Kidney (tissue), 14 donors: ENCODE data around the gene COPZ1. TPM values are rescaled to one million over a fixed set of nuclear protein-coding genes. Genes with fewer than 3 reads are reported as not detected.
A peak's percentile ranks its signal among the peaks of the same experiment; 100 is the strongest.

ENCODE experiments used
- DNase-seq, 5 donors: peaks; one replicate each; pipeline ENCODE4 v3.0.0-alpha.2; 2013 to 2020
- FAIRE-seq: peaks from 2 replicates; lab custom pipeline; 2012; peaks lifted over from hg19 to GRCh38; lab: Jason Lieb, UNC
- H3K27ac ChIP-seq, 2 donors: one replicate each; pipeline ENCODE4 v1.7.0; 2013; ENCODE audit warnings: low read depth in 2 of 2, low read length in 2 of 2, inconsistent platforms in 1 of 2
- H3K27me3 ChIP-seq: one replicate; pipeline ENCODE4 v1.7.1; 2013; ENCODE audit warnings: low read length, inconsistent platforms; ENCODE audit not compliant: control insufficient read depth, insufficient read depth
- H3K36me3 ChIP-seq, 3 donors: one replicate each; pipeline versions ENCODE4 v1.7.0 to v1.7.1; 2013; ENCODE audit warnings: low read length in 3 of 3, control low read depth in 1 of 3, inconsistent platforms in 1 of 3; ENCODE audit not compliant: insufficient read depth in 3 of 3, control insufficient read depth in 2 of 3
- H3K4me1 ChIP-seq, 3 donors: one replicate each; pipeline versions ENCODE4 v1.7.0 to v1.7.1; 2013; ENCODE audit warnings: low read length in 3 of 3, inconsistent platforms in 1 of 3, low read depth in 1 of 3; ENCODE audit not compliant: control insufficient read depth in 2 of 3, insufficient read depth in 2 of 3
- H3K4me3 ChIP-seq, 3 donors: one replicate each; pipeline versions ENCODE4 v1.7.0 to v1.8.1; 2013; ENCODE audit warnings: low read length in 3 of 3, control low read depth in 1 of 3, inconsistent platforms in 1 of 3
- H3K9ac ChIP-seq, 3 donors: one replicate each; pipeline versions ENCODE4 v1.7.0 to v1.7.1; 2013; ENCODE audit warnings: low read length in 3 of 3, control low read depth in 1 of 3, inconsistent platforms in 1 of 3
- H3K9me3 ChIP-seq, 3 donors: one replicate each; pipeline versions ENCODE4 v1.7.0 to v1.7.1; 2013; ENCODE audit warnings: low read length in 3 of 3, control low read depth in 1 of 3, inconsistent platforms in 1 of 3; ENCODE audit not compliant: control insufficient read depth in 2 of 3, insufficient read depth in 1 of 3
- CTCF ChIP-seq: IDR thresholded peaks from 3 replicates; pipeline ENCODE4 v1.5.1; 2012; ENCODE audit warnings: mild to moderate bottlenecking, moderate library complexity, borderline replicate concordance; ENCODE audit not compliant: insufficient read depth; ENCODE audit errors: extremely low read depth
- intact Hi-C: fragments of 100-400 bp; cut with DNase I; formaldehyde crosslinking; loops from one replicate; pipeline ENCODE4 v1.11.1; 2022
- polyA plus RNA-seq: library from polyadenylated mRNA; stranded (reverse); fragments of 350-450 nt; fragmentation: Illumina TruSeq; extraction: RNeasy Lipid Tissue Mini Kit (QIAGEN cat#74804); gene quantifications from one replicate; pipeline ENCODE4 v1.2.3, GENCODE V29; 2014; ENCODE audit warnings: low read depth, low replicate concordance; ENCODE audit not compliant: insufficient read depth
- total RNA-seq: library from RNA; stranded (reverse); fragmentation: NEBNext Ultra II Directional; extraction: Animal tissue kit (Norgen Biotek cat#: 25700); gene quantifications from one replicate; pipeline ENCODE4 v1.2.1, GENCODE V29; 2021
- donor health status: control.
- donor health status: control.
- donor health status: control.
- donor health status: control.
- donor health status: control.
- donor health status: DM: yes; HTN: yes; CAD: no.
- donor health status: Normal renal cell carcinoma (clear cell type).

The COPZ1 gene
- total and polyA plus RNA-seq, 2 donors from 2014 or later, result 141 to 181 TPM

DNA sequence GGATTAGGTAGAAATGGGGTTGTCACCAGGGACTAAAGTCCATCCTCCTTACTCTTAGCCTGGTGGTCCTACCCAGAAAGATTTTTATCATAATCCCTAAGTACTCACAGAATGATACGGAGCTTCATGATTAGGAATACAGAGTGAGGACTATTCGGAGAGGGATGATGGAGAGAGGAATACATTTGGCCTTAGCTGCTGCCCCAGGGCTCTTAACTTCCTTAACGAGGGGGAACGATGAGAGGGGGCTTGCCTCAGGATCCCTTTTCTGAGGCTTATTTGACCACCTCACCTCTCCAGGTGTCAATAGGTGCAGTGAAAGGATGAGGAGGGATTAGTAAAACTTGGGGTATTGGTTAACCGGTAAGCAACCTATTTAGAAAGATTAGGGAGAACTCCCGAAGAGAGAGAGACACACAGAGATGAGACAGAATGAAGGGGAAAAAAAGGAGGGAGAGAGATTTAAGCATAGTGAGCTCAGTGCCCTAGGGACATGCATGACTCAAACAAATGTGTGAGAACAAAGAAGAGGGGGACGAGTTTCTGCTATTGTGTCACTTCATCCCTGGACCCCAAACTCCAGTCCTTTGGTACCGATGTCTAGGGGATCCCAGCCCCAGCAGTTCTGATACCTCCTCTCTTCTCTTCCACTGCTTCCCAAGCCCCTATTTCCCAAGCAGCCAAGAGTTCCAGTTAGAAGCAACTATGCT lies 25.3 kb upstream of the COPZ1 start:
- no peak for TF ChIP-seq CTCF
- no peaks in the 10 kb centered on the region for H3K9me3 ChIP-seq
- H3K4me3 ChIP-seq, result no peak overlapping the region
- no peaks in the 10 kb centered on the region for H3K27me3 ChIP-seq
- no peak overlapping the region for H3K9ac ChIP-seq
- DNase-seq, result no peak
- no peaks in the 10 kb centered on the region for H3K36me3 ChIP-seq
- H3K27ac ChIP-seq, result no peak overlapping the region
- intact Hi-C loops, result loop anchor here (10.0 kb wide), 1 partner anchor 55 kb away; no protein-coding TSS in a partner anchor
- H3K4me1 ChIP-seq, result peaks cover 0 to 12% (median 5%) of the 10 kb centered on the region in 3 donors
- no peak for FAIRE-seq

GRCh38 chr12:54300225-54300731 lies 24.7 kb upstream of the COPZ1 start:
- Histone ChIP-seq H3K27ac (no peak overlapping the region), H3K4me3 (peak overlapping the region in 1 of 3 donors; percentile 47), H3K4me1 (peaks cover 0 to 12% (median 5%) of the 10 kb centered on the region in 3 donors), H3K9me3 (no peaks in the 10 kb centered on the region), H3K36me3 (no peaks in the 10 kb centered on the region), H3K9ac (peak overlapping the region in 1 of 3 donors; percentile 46), H3K27me3 (no peaks in the 10 kb centered on the region)
- FAIRE-seq, result no peak
- no peak for DNase-seq
- no peak for TF ChIP-seq CTCF
- intact Hi-C loops, result no loop called here

DNA sequence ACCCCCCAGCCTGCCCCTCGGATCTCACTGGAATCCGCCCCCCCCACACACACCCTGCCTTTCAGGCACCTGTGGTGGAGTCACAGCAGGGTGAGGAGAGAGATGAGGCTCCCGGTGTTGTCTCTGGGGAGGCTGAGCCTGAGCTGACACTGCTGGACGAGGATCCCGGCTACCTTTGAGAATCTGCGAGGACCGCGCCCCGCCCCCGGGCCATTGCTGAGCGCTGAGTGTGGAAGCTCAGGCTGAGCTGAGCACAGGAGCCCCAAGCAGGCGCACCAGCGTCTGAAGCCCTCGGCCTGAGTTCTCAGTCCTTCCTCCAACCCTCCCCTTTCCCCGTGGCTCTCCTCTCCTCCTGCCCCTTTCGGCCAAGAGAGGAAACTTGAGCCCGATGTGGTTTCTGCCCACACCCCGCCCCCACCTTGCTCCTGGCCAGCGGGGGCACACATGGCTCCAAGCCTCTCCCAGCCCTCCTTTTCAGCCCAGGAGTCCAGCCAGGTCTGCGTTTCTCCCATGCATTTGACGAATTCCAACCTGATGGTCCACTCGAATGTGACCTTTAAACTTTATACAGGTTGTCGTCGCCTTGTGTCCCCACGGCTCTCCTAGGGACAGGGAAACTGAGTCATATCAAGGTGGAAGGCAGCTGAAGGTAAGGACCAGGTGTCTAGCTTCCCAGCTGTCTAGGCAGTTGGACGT lies 24.1 kb upstream of the COPZ1 start, which contains the start of gene NFE2:
TSS of gene NFE2 (minus strand) at position 284 of the 696 bp plus-strand sequence. CDS start 5,767 bp downstream, outside the sequence.
- Histone ChIP-seq H3K9me3 (no peaks in the 10 kb centered on the region), H3K27me3 (no peaks in the 10 kb centered on the region), H3K27ac (no peak within 1 kb of the TSS), H3K4me1 (peaks cover 0 to 12% (median 5%) of the 10 kb centered on the region in 3 donors), H3K36me3 (no peaks in the 10 kb centered on the region), H3K9ac (peak within 1 kb of the TSS in 1 of 3 donors; percentile 46), H3K4me3 (peak within 1 kb of the TSS in 1 of 3 donors; percentile 47)
- peak; percentile 80 to 93 (median 92) for DNase-seq
- no peak for FAIRE-seq
- no peak for TF ChIP-seq CTCF
- intact Hi-C loops, result no loop called here
